H1 (cell line): Measurements from ENCODE around the gene RIMBP2.
A peak's percentile ranks its signal among the peaks of the same experiment; 100 is the strongest.

Source experiments
- CHD2 ChIP-seq: IDR thresholded peaks from 2 replicates; pipeline ENCODE4 v1.6.1; 2012; ENCODE audit warnings: low read length, improper control_type of control experiment
- EP300 ChIP-seq, 2 experiments: IDR thresholded peaks; 1 replicate in 1 of 2; 2 replicates in 1 of 2; pipeline ENCODE4 v1.6.1; 2011 to 2012; ENCODE audit warnings: low read depth in 2 of 2, low read length in 2 of 2, mild to moderate bottlenecking in 2 of 2, borderline replicate concordance in 1 of 2, inconsistent platforms in 1 of 2, moderate library complexity in 1 of 2
- HDAC2 ChIP-seq, 2 experiments: fragments of 300-600 bp in 1 of 2; sonication (generic) in 1 of 2; IDR thresholded peaks; 2 replicates each; pipeline ENCODE4 v1.6.1; 2011 to 2012; ENCODE audit warnings: low read depth in 2 of 2, low read length in 2 of 2, mild to moderate bottlenecking in 2 of 2, moderate library complexity in 2 of 2, borderline replicate concordance in 1 of 2, inconsistent platforms in 1 of 2
- KDM1A ChIP-seq: fragments of 200-600, 300-600 bp; sonication (generic); IDR thresholded peaks from 2 replicates; pipeline ENCODE4 v1.7.1; 2016; ENCODE audit warnings: mild to moderate bottlenecking, low read length, borderline replicate concordance
- POLR2A ChIP-seq, 2 experiments: IDR thresholded peaks; 1 replicate in 1 of 2; 2 replicates in 1 of 2; pipeline ENCODE4 v1.6.1; 2011; ENCODE audit warnings: low read depth in 2 of 2, low read length in 2 of 2, mild to moderate bottlenecking in 2 of 2; ENCODE audit errors: control extremely low read depth in 1 of 2
- SP4 ChIP-seq: IDR thresholded peaks from 2 replicates; pipeline ENCODE4 v1.6.1; 2012; ENCODE audit warnings: low read length, inconsistent platforms
- TCF12 ChIP-seq: IDR thresholded peaks from 2 replicates; pipeline ENCODE4 v1.6.1; 2011; ENCODE audit warnings: low read depth, mild to moderate bottlenecking, low read length
- TF ChIP-seq, protein P1 (sequence below), 3 experiments: IDR thresholded peaks; 1 replicate in 2 of 3; 2 replicates in 1 of 3; pipeline versions ENCODE4 v1.5.1 to v1.6.1; 2011; ENCODE audit warnings: low read length in 3 of 3, mild to moderate bottlenecking in 3 of 3, inconsistent platforms in 2 of 3, low read depth in 1 of 3, moderate library complexity in 1 of 3; ENCODE audit not compliant: insufficient read depth in 1 of 3; ENCODE audit errors: control extremely low read depth in 1 of 3
- TF ChIP-seq, protein P2 (sequence below): IDR thresholded peaks from 2 replicates; pipeline ENCODE4 v1.6.1; 2012; ENCODE audit warnings: inconsistent platforms

DNA sequence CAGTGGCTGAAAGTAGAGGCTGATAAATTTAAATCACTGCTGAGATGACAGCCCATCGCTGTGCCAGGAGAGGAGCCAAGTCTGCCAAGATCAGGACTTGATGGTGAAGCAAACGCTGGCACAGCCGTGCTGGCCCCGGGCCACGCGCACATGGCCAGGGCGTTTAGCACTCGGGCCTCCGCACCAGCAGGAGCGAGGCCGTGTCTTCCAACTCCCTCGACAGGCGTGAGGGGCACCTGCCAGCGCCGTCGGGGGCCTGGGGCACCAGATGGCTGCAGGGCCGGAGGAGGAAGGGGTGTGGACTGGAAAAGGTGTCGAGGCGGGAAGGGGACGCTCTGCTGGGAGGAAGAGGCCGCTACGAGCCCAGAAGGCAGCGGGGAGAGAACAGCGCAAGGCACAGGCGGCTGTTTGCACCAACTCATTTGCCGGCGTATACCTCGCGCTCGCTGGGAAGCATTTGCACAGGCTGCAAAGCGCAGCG is 29.5 kb downstream of the RIMBP2 start:
- no peak for TF ChIP-seq KDM1A
- no peak for TF ChIP-seq SP4
- TF ChIP-seq POLR2A (IDR thresholded peaks at IDR 0.05; ENCODE audit: control extremely low read depth in 1 of 2, low read depth in 2 of 2, low read length in 2 of 2) = no peak
- TF ChIP-seq TCF12 = no peak
- TF ChIP-seq CHD2 = no peak
- TF ChIP-seq, protein P1, sequence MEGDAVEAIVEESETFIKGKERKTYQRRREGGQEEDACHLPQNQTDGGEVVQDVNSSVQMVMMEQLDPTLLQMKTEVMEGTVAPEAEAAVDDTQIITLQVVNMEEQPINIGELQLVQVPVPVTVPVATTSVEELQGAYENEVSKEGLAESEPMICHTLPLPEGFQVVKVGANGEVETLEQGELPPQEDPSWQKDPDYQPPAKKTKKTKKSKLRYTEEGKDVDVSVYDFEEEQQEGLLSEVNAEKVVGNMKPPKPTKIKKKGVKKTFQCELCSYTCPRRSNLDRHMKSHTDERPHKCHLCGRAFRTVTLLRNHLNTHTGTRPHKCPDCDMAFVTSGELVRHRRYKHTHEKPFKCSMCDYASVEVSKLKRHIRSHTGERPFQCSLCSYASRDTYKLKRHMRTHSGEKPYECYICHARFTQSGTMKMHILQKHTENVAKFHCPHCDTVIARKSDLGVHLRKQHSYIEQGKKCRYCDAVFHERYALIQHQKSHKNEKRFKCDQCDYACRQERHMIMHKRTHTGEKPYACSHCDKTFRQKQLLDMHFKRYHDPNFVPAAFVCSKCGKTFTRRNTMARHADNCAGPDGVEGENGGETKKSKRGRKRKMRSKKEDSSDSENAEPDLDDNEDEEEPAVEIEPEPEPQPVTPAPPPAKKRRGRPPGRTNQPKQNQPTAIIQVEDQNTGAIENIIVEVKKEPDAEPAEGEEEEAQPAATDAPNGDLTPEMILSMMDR (IDR thresholded peaks at IDR 0.05; ENCODE audit: control extremely low read depth in 1 of 3, insufficient read depth in 1 of 3, low read depth in 1 of 3, low read length in 3 of 3) = no peak
- no peak for TF ChIP-seq HDAC2 (IDR thresholded peaks at IDR 0.05; ENCODE audit: borderline replicate concordance in 1 of 2, low read depth in 2 of 2, low read length in 2 of 2)
- TF ChIP-seq, protein P2, sequence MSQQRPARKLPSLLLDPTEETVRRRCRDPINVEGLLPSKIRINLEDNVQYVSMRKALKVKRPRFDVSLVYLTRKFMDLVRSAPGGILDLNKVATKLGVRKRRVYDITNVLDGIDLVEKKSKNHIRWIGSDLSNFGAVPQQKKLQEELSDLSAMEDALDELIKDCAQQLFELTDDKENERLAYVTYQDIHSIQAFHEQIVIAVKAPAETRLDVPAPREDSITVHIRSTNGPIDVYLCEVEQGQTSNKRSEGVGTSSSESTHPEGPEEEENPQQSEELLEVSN = peak; percentile 74
- TF ChIP-seq EP300 (IDR thresholded peaks at IDR 0.05; ENCODE audit: borderline replicate concordance in 1 of 2, low read depth in 2 of 2, low read length in 2 of 2) = no peak
